HG02588 (cell line): ENCODE data around the gene C19orf85.

Experiments used
- ATAC-seq: cut with Tn5 transposase; IDR thresholded peaks from one replicate; pipeline ENCODE4 v1.9.1; 2021; ENCODE audit warnings: mild to moderate bottlenecking, moderate library complexity; ENCODE audit not compliant: unreplicated experiment

C19orf85 gene

DNA sequence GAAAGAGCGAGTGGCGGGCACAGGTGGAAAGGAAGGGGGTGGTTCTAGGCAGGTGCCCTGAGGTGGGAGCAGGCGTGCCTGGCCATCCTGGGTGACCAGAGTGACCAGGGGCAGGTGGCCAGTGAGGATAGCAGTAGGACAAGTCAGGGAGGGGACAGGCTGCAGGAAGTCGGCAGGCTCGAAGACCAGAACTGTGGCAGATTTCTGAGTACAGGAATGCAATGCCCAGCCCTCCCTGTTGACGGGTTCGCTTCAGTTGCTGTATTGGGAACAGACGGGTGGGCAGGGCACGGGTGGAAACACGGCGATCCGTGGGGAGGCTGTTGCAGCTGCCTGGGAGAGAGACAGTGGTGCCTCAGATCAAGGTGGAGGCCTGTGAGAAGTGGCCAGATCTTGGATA, 13.8 kb upstream of the C19orf85 start:
- ATAC-seq: no peak

- no peak for ATAC-seq
Observed at GRCh38 chr19:55477905-55478304, 13.4 kb upstream of the C19orf85 start.

DNA sequence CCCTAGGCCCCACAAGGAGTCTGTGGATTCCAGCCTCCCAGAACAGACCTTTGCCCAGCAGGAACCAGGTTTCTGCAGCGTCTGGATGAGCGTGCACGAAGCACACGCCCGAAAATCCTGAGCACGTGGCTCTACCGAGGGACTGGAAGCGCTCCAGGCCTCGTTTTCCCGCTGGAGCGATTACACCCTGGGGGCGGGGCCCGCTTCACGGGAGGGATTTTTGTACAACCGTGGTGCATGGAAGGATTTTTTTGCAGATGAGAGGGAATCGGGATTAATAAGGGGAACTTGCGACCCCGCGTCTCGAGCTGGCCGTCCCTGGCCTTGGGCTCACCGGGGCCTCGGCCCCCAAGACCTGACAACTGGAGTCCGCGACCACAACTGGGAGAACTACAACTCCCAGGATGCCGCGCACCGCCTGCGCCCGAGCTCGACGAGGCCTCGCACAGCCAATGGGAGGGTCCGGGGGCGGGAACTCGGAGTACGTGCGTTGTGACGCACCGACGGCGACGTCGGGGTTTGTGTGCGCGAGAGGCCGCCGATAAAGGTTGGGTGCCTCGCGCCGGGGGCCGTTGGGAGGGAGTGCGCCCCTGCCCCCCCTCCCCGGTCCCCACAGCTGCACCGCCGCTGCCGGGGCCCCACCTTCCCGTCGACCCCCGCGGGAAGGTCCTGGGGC, 11.7 kb upstream of the C19orf85 start, which contains the start of gene ZNF628:
TSS of gene ZNF628 (plus strand) at position 518 of the 676 bp plus-strand sequence. CDS start 3,294 bp downstream, outside the sequence.
- peak; percentile 91 for ATAC-seq

GRCh38 chr19:55474269-55475265, 10.0 kb upstream of the C19orf85 start:
- ATAC-seq: no peak

GRCh38 chr19:55473225-55474012, 8.9 kb upstream of the C19orf85 start:
- ATAC-seq: no peak

DNA sequence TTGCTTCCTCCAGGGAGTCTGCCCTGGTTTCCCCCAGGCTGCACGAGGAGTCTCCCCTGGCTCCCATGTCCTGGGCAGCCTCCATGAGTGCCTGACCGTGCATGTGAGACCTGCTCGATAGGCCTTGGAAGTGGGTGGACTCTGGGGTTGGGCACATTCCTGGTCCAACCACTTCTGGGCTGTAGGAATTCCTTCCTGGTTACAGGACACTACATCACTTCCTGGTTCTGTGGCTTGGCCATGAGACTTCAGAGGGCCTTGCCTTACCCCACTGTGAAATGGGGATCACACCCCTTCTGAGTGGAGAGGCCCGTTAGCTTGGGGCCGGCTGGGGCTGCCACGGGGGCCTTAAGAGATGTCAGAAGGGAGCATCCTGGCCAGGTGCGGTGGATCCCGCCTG, 7.9 kb upstream of the C19orf85 start:
- ATAC-seq: no peak

GRCh38 chr19:55471266-55471665, 6.7 kb upstream of the C19orf85 start:
- ATAC-seq: no peak

- no peak for ATAC-seq
Observed at GRCh38 chr19:55468054-55468393, 3.5 kb upstream of the C19orf85 start.

DNA sequence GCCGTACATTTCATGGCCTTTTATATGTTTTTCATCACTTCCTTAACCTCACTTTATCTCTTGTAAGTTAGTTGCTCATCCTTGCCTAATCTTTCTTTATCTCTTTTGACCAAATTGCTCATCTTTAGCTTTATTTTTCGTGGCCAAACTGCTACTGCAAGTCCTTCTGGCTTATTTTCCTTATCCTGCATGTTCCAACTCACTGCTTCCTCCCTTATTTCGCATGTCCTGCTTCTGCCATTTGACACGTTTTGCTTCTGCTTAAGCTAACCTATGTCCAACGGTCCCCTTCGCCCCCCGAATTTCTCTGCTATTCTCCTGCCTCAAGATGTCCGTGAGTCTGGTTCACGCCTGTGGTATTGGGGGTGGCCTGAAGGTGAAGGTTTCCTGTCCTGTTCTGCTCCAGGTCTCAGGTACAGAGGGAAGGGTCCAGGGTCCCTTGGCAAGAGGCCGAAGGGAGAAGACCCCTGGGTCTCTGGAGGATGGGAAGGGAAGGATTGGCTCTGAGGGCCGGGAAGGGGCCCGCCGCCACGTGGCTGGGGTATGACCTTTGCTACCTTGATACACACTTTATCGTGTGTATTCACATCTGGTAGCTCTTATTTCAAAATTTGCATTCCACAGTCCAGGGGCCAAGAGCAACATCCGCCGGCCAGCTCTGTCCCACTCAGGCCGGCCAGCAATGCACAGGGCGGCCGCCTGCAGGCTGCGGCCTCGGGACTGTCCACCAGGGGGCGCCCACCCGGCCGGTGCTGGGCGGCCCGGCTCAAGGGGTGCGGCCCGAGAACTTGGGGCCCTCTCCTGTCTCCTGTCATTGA, 2.9 kb upstream of the C19orf85 start:
- ATAC-seq: no peak

DNA sequence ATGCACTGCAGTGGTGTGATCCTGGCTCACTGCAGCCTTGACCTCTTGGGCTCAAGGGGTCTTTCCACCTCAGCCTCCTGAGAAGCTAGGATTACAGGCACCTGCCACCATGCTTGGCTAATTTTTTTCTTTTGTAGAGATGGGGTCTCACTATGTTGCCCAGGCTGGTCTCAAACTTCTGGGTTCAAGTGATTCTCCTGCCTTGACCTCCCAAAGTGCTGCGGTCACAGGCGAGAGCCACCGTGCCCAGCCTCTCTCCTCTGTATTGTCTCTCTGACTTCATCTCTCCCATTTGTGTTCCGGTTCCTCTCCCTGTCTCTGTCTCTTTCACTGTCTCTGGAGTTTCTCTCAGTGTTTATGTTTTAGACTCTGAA, 1.7 kb upstream of the C19orf85 start:
- no peak for ATAC-seq

- ATAC-seq: no peak
Observed at GRCh38 chr19:55465460-55466240, 1.1 kb upstream of the C19orf85 start.

GRCh38 chr19:55464039-55464661, 401 bp downstream of the C19orf85 start:
- no peak for ATAC-seq

DNA sequence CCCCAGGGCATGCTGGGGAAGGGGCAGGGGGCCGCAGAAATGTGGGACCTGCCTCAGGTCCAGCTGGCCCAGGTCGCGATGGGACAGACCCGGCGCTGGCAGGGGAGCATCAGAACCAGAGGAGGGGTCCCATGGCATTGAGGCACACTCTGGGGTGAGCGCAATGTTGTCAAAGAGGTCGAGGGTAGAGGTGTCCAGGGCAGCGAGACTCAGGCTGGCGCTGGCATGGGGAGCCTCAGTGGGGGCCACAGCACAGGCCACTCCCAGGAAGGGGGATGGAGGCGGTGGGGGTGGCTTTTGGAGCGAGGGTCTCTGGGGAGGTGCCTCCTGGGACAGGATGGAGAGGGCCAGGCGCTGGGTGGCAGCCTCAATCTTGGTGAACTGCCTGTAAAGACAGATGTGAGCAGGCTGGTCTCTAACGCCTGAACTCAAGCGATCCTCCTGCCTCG, 944 bp downstream of the C19orf85 start:
- no peak for ATAC-seq

- ATAC-seq: no peak
Observed at GRCh38 chr19:55462722-55463121, 1.8 kb downstream of the C19orf85 start.

GRCh38 chr19:55461974-55462626, 2.5 kb downstream of the C19orf85 start:
- no peak for ATAC-seq

DNA sequence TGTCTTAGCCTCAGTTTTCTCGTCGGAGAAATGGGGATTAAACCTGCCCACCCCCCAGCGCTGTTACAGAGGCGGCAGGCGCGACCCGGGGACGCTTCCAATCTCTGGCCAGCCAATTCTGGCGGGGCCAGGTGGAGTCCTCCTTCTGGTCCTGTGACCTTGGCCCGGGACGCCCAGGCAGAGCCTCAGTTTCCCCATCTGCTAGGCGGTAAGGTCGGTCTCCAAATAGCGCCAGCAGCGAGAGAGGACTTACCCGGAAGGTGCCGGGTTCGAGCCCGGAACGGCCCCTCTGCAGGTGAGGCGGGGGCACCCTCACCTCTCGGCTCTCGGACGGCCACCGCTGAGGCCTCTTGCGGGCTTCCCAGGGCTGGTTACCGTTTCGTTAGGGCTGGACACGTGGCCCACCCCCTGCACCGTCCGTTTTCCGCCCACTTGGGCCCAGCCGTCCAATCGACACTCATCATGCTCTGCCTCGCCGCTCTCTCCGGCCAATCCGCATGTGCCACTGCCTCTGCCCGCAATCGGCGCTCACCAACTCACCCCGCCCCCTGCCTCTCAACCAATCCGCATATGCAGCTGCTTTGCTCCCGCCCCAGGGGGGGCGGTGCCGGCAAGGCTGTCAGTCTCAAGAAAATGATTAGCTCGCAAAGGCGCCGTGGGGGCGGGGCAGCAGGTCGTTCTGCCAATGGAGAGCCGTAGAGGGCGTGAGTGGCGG, 3.1 kb downstream of the C19orf85 start, which contains the start of gene ISOC2:
TSS of gene ISOC2 (minus strand) at position 384 of the 715 bp plus-strand sequence. CDS start 5,156 bp downstream, outside the sequence.
- ATAC-seq: peak; percentile 92

DNA sequence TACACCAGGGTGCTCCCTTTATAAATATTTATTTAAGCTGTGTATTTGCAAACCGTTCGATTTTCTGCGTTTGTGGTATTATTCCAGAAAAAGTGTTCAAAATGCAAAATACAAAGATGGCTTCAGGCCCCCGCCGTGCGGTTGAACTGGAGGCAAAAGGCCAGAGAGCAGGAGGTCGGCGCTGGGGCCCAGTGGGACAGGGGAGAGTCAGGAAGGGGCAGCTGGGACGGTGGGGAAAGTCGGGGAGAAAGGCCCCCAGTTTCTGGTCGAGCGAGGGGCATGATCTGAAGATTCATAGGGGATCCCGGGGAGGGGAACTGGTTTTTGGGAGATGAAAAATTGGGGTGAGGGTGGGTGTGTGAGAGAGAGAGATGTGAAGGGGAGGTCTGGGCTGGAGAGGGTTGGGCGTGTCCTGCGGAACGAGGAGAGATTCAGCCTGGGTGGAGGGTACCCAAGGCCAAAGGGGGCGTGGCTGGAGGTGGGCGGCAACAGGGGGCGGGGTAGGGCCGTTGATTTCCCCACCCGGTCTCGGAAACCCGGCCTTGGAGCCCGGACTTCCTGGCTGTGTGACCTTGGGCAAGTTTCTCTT, 3.8 kb downstream of the C19orf85 start:
- no peak for ATAC-seq
